Ascending aorta (tissue), 2 donors: ENCODE data around the gene MRPL41. TPM values are rescaled to one million over a fixed set of nuclear protein-coding genes. Genes with fewer than 3 reads are reported as not detected.
"Not testable (repeated sequence)": the region's sequence is repeated elsewhere in the genome, so short reads cannot be mapped to it uniquely, and the experiment has no call there.

Experiments used
- DNase-seq, 2 donors: peaks; one replicate each; pipeline ENCODE4 v3.0.0-alpha.2; 2019; ENCODE audit warnings: low spot score in 2 of 2
- H3K27ac ChIP-seq, 2 donors: fragments of 200-600 bp; sonication (generic); one replicate each; pipeline ENCODE4 v1.5.1; 2016 to 2017; ENCODE audit warnings: mild to moderate bottlenecking in 1 of 2
- H3K27me3 ChIP-seq: fragments of 200-600 bp; sonication (generic); one replicate; pipeline ENCODE4 v1.5.1; 2017
- H3K36me3 ChIP-seq, 2 donors: fragments of 200-600 bp; sonication (generic); one replicate each; pipeline ENCODE4 v1.5.1; 2016
- H3K4me1 ChIP-seq, 2 donors: fragments of 200-600 bp; sonication (generic); one replicate each; pipeline ENCODE4 v1.5.1; 2016 to 2017; ENCODE audit warnings: mild to moderate bottlenecking in 1 of 2
- H3K4me3 ChIP-seq, 2 donors: fragments of 200-600 bp; sonication (generic); one replicate each; pipeline ENCODE4 v1.5.1; 2016 to 2017; ENCODE audit warnings: mild to moderate bottlenecking in 1 of 2
- H3K9me3 ChIP-seq, 2 donors: fragments of 200-600 bp; sonication (generic); one replicate each; pipeline ENCODE4 v1.5.1; 2016
- intact Hi-C: fragments of 100-400 bp; cut with DNase I; formaldehyde crosslinking; loops from one replicate; pipeline ENCODE4 v1.15.1; 2023
- total RNA-seq: library from RNA; depleted of rRNA; stranded (reverse); fragments of >200 nt; gene quantifications from one replicate; pipeline ENCODE4 v1.1.0, GENCODE V29; 2016
- TF ChIP-seq, protein P1 (sequence below), 3 experiments: fragments of 200-600 bp in 2 of 3; fragments of 450-650 bp in 1 of 3; sonication (generic) in 2 of 3; IDR thresholded peaks; one replicate each; pipeline ENCODE4 v1.5.1; 2016 to 2019; ENCODE audit warnings: antibody characterized with exemption in 3 of 3, mild to moderate bottlenecking in 1 of 3, moderate library complexity in 1 of 3

The MRPL41 gene
- total RNA-seq, 1 donor from 2014 or later: 121 TPM

DNA sequence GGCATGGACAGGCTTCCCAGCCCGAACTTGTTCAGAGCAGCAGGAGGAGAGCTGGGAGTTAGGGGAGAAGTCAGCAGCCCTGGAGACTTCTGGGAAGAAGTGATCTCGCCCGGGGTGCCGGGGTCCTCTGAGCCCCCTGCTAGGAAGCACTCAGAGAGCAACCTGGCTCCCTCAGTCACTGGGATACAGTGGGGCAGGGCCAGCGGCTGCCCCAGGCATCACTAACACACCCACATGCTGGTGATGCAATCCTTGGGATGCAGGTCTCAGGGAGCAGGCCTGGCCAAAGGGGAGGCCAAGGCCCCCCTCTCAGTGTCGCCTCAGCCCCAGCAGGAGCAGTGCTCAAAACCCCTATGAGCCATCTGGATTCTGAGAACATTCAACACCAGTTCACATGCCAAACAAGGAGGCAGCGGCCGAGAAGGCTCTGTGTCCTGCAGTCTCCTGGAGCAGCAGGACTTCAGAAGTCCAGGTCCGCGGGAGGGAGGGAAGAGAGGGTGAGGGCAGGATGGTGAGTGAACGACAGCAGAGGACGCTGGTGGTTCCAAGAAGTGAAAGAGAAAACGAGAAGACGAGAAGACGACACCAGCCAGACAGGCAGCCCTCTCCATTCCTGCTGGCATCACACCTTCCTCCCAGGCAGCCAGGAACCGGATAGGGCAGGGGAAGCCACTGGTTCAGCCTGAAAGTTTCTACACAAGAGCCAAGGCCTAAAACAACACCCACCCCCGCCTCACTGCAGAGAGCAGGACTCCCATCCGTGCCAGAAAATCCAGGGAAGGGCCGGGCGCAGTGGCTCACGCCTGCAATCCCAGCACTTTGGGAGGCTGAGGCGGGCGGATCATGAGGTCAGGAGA, 3.8 kb upstream of the MRPL41 start:
- H3K4me1 ChIP-seq: peaks cover 3 to 21% of the 10 kb centered on the region in 2 donors
- peak overlapping the region in 1 of 2 donors; percentile 14 for H3K4me3 ChIP-seq
- peak overlapping the region; percentile 72 to 74 for H3K27ac ChIP-seq
- H3K27me3 ChIP-seq: no peaks in the 10 kb centered on the region
- TF ChIP-seq, protein P1, sequence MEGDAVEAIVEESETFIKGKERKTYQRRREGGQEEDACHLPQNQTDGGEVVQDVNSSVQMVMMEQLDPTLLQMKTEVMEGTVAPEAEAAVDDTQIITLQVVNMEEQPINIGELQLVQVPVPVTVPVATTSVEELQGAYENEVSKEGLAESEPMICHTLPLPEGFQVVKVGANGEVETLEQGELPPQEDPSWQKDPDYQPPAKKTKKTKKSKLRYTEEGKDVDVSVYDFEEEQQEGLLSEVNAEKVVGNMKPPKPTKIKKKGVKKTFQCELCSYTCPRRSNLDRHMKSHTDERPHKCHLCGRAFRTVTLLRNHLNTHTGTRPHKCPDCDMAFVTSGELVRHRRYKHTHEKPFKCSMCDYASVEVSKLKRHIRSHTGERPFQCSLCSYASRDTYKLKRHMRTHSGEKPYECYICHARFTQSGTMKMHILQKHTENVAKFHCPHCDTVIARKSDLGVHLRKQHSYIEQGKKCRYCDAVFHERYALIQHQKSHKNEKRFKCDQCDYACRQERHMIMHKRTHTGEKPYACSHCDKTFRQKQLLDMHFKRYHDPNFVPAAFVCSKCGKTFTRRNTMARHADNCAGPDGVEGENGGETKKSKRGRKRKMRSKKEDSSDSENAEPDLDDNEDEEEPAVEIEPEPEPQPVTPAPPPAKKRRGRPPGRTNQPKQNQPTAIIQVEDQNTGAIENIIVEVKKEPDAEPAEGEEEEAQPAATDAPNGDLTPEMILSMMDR (IDR thresholded peaks at IDR 0.05): no peak
- DNase-seq: peak; percentile 25 to 78
- H3K36me3 ChIP-seq: peaks cover 4 to 6% of the 10 kb centered on the region in 2 donors
- no peaks in the 10 kb centered on the region for H3K9me3 ChIP-seq
- intact Hi-C loops: no loop called here

- Histone ChIP-seq H3K27me3 (no peaks in the 10 kb centered on the region), H3K27ac (peak within 1 kb of the TSS; percentile 88 to 96), H3K36me3 (peaks cover 3 to 8% of the 10 kb centered on the region in 2 donors), H3K9me3 (no peaks in the 10 kb centered on the region), H3K4me3 (peak within 1 kb of the TSS; percentile 66 to 91), H3K4me1 (peaks cover 3 to 18% of the 10 kb centered on the region in 2 donors)
- intact Hi-C loops: loop anchor here (2.0 to 5.0 kb wide), 3 partner anchors 42 to 1067 kb away; partner anchors contain the start of genes NSMF, SEC16A and ZMYND19
- peak; percentile 73 to 92 for DNase-seq
- TF ChIP-seq, protein P1 (IDR thresholded peaks at IDR 0.05): no peak
Measured at GRCh38 chr9:137550231-137550621, 1.5 kb upstream of the MRPL41 start, which contains the start of gene PNPLA7. Gene PNPLA7 (minus strand): TSS chr9:137550402. CDS start chr9:137550197, 205 bp downstream.

DNA sequence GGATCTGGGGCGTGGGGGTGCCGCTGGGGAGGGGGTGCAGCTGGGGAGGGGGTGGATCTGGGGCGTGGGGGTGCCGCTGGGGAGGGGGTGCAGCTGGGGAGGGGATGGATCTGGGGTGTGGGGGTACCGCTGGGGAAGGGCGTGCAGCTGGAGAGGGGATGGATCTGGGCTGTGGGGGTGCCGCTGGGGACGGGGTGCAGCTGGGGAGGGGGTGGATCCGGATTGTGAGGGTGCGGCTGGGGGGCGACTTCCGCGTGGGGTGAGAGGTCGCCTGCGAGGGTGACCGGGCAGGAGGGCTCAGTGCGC, 768 bp upstream of the MRPL41 start:
- intact Hi-C loops: loop anchor here (1.0 to 5.0 kb wide), 4 partner anchors 27 to 1068 kb away; partner anchors contain the start of genes DPH7, NSMF, SEC16A and ZMYND19
- H3K9me3 ChIP-seq, H3K27me3 ChIP-seq: not testable (repeated sequence)
- Histone ChIP-seq H3K4me1 (peaks cover 3 to 18% of the 10 kb centered on the region in 2 donors), H3K4me3 (peak overlapping the region; percentile 66 to 91), H3K27ac (peak overlapping the region; percentile 88 to 96), H3K36me3 (peaks cover 9 to 15% of the 10 kb centered on the region in 2 donors)
- peak in 1 of 2 donors; percentile 65 for DNase-seq

DNA sequence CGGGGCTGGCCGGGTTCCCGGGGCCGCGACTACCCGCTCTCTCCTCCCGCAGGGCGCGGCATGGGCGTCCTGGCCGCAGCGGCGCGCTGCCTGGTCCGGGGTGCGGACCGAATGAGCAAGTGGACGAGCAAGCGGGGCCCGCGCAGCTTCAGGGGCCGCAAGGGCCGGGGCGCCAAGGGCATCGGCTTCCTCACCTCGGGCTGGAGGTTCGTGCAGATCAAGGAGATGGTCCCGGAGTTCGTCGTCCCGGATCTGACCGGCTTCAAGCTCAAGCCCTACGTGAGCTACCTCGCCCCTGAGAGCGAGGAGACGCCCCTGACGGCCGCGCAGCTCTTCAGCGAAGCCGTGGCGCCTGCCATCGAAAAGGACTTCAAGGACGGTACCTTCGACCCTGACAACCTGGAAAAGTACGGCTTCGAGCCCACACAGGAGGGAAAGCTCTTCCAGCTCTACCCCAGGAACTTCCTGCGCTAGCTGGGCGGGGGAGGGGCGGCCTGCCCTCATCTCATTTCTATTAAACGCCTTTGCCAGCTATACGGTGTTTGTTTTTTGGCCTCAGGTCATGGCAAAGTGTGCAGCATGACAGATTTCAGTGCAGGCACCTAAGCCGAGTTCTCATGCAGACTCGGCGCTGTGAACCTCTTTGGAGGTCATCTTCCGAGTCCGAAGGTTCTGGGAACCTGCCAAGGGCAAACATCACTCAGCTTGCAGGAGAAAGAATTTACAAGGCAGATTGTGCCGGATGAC, 516 bp downstream of the MRPL41 start:
- intact Hi-C loops: loop anchor here (1.0 to 5.0 kb wide), 2 partner anchors 40 to 53 kb away; partner anchors contain the start of genes ARRDC1 and ZMYND19
- H3K27me3 ChIP-seq: no peaks in the 10 kb centered on the region
- H3K27ac ChIP-seq: peak overlapping the region; percentile 85 to 96
- H3K4me1 ChIP-seq: peaks cover 3 to 18% of the 10 kb centered on the region in 2 donors
- TF ChIP-seq, protein P1 (IDR thresholded peaks at IDR 0.05): no peak
- peak overlapping the region; percentile 79 to 91 for H3K4me3 ChIP-seq
- no peak for DNase-seq
- H3K36me3 ChIP-seq: peaks cover 13 to 27% of the 10 kb centered on the region in 2 donors
- H3K9me3 ChIP-seq: no peaks in the 10 kb centered on the region

GRCh38 chr9:137553654-137554053, 2.0 kb downstream of the MRPL41 start:
- H3K4me1 ChIP-seq, DNase-seq, H3K4me3 ChIP-seq, H3K27ac ChIP-seq, H3K9me3 ChIP-seq, H3K27me3 ChIP-seq: not testable (repeated sequence)
- intact Hi-C loops: loop anchor here (5.0 kb wide), 1 partner anchor 39 kb away; the partner anchor contains the start of gene ZMYND19
- H3K36me3 ChIP-seq: peaks cover 21 to 39% of the 10 kb centered on the region in 2 donors

DNA sequence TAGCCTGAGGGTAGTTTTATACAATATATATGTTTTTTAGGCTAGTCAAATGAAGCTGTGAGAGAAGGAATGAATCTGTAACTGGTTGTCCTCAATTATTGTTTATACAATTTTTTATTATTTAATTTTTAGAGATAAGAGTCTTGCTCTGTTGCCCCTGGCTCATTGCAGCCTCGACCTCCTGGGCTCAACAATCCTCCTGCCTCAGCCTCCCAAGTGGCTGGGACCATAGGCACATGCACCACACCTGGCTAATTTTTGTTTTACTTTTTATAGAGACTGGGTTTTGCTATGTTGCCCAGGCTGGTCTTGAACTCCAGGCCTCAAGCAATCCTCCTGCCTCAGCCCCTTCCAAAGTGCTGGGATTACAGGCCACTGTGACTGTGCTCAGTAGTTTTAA, 2.7 kb downstream of the MRPL41 start:
- intact Hi-C loops: loop anchor here (5.0 kb wide), 1 partner anchor 38 kb away; the partner anchor contains the start of gene ZMYND19
- Histone ChIP-seq H3K36me3 (peaks cover 23 to 39% of the 10 kb centered on the region in 2 donors), H3K27ac (no peak overlapping the region), H3K4me1 (peaks cover 3 to 6% of the 10 kb centered on the region in 2 donors), H3K9me3 (no peaks in the 10 kb centered on the region), H3K27me3 (no peaks in the 10 kb centered on the region), H3K4me3 (no peak overlapping the region)
- no peak for DNase-seq
- TF ChIP-seq, protein P1 (IDR thresholded peaks at IDR 0.05): no peak
